MM.1S (cell line): Measurements from ENCODE around the gene VEGFB.

Source experiments
- DNase-seq: peaks from one replicate; pipeline ENCODE4 v3.0.0-alpha.2; 2015
- H2AFZ ChIP-seq: fragments of 300-600 bp; sonication (generic); 2 replicates; pipeline ENCODE4 v1.6.0; 2016; ENCODE audit warnings: antibody characterized with exemption, low read length
- H3F3A ChIP-seq: fragments of 300-600 bp; sonication (generic); 2 replicates; pipeline ENCODE4 v1.6.1; 2016; ENCODE audit warnings: mild to moderate bottlenecking, antibody characterized with exemption, low read length, moderate library complexity, mixed read lengths; ENCODE audit not compliant: insufficient read depth
- H3K27ac ChIP-seq: fragments of 300-600 bp; sonication (generic); 2 replicates; pipeline ENCODE4 v1.5.1; 2016; ENCODE audit warnings: mild to moderate bottlenecking, low read length
- H3K27me3 ChIP-seq: fragments of 300-600 bp; sonication (generic); replicated peaks from 2 replicates; pipeline ENCODE4 v1.6.0; 2016; ENCODE audit warnings: low read length; ENCODE audit not compliant: insufficient read depth
- H3K36me3 ChIP-seq: fragments of 300-600 bp; sonication (generic); replicated peaks from 2 replicates; pipeline ENCODE4 v1.6.1; 2016; ENCODE audit warnings: mild to moderate bottlenecking, low read length, mixed read lengths; ENCODE audit not compliant: insufficient read depth
- H3K4me1 ChIP-seq: fragments of 300-600 bp; sonication (generic); 2 replicates; pipeline ENCODE4 v1.6.1; 2016; ENCODE audit warnings: low read length, mixed read lengths
- H3K4me2 ChIP-seq: fragments of 300-600 bp; sonication (generic); 2 replicates; pipeline ENCODE4 v1.6.0; 2016; ENCODE audit warnings: low read depth, low read length
- H3K4me3 ChIP-seq: fragments of 300-600 bp; sonication (generic); 2 replicates; pipeline ENCODE4 v1.5.1; 2016; ENCODE audit warnings: low read length, mixed read lengths
- H3K79me2 ChIP-seq: fragments of 300-600 bp; sonication (generic); 2 replicates; pipeline ENCODE4 v1.6.1; 2016; ENCODE audit warnings: mixed run types, low read length, mixed read lengths
- H3K9ac ChIP-seq: fragments of 300-600 bp; sonication (generic); 2 replicates; pipeline ENCODE4 v1.6.1; 2016; ENCODE audit warnings: low read length, mixed read lengths
- H3K9me2 ChIP-seq: fragments of 300-600 bp; sonication (generic); replicated peaks from 2 replicates; pipeline ENCODE4 v1.6.1; 2016; ENCODE audit warnings: mild to moderate bottlenecking, low read length, mixed read lengths; ENCODE audit not compliant: insufficient read depth
- H3K9me3 ChIP-seq: fragments of 300-600 bp; sonication (generic); replicated peaks from 2 replicates; pipeline ENCODE4 v1.6.1; 2016; ENCODE audit warnings: mild to moderate bottlenecking, low read length, mixed read lengths; ENCODE audit not compliant: insufficient read depth
- H4K20me1 ChIP-seq: fragments of 300-600 bp; sonication (generic); 2 replicates; pipeline ENCODE4 v1.6.1; 2016; ENCODE audit warnings: mild to moderate bottlenecking, low read length, moderate library complexity, mixed read lengths; ENCODE audit not compliant: insufficient read depth
- CTCF ChIP-seq: fragments of 300-600 bp; sonication (generic); IDR thresholded peaks from 2 replicates; pipeline ENCODE4 v1.5.1; 2016; ENCODE audit warnings: antibody characterized with exemption, low read length, mixed read lengths
- EZH2 ChIP-seq: fragments of 300-600 bp; sonication (generic); optimal IDR thresholded peaks from 2 replicates; pipeline ENCODE3; 2017; ENCODE audit warnings: low read depth, mild to moderate bottlenecking, antibody characterized with exemption, low read length, mixed read lengths
- EZH2phosphoT487 ChIP-seq: fragments of 300-600 bp; sonication (generic); IDR thresholded peaks from 2 replicates; pipeline ENCODE4 v1.6.1; 2018; ENCODE audit warnings: antibody characterized with exemption, low read length

VEGFB gene

GRCh38 chr11:64287676-64288352 lies 53.4 kb downstream of the VEGFB start:
- peaks cover 12% of the 10 kb centered on the region for H3F3A ChIP-seq
- H3K9me2 ChIP-seq = no peaks in the 10 kb centered on the region
- no peaks in the 10 kb centered on the region for H4K20me1 ChIP-seq
- TF ChIP-seq CTCF (no peak), EZH2phosphoT487 (no peak), EZH2 (no peak)
- H3K4me2 ChIP-seq = no peak overlapping the region
- H3K79me2 ChIP-seq = peaks cover 19% of the 10 kb centered on the region
- no peak overlapping the region for H2AFZ ChIP-seq
- no peak overlapping the region for H3K27ac ChIP-seq
- no peaks in the 10 kb centered on the region for H3K36me3 ChIP-seq
- no peak overlapping the region for H3K4me3 ChIP-seq
- H3K27me3 ChIP-seq = peaks cover 21% of the 10 kb centered on the region
- peaks cover 10% of the 10 kb centered on the region for H3K4me1 ChIP-seq
- no peaks in the 10 kb centered on the region for H3K9me3 ChIP-seq
- no peak overlapping the region for H3K9ac ChIP-seq
- peak; percentile 3 for DNase-seq

GRCh38 chr11:64288353-64288750 lies 54.0 kb downstream of the VEGFB start:
- H3K79me2 ChIP-seq = peaks cover 14% of the 10 kb centered on the region

More at GRCh38 chr11:64288353-64288750, 54.0 kb downstream of the VEGFB start:
- no peaks in the 10 kb centered on the region for H3K9me3 ChIP-seq
- peaks cover 27% of the 10 kb centered on the region for H3K27me3 ChIP-seq
- peaks cover 5% of the 10 kb centered on the region for H3K4me1 ChIP-seq
- no peak overlapping the region for H3K9ac ChIP-seq
- peaks cover 12% of the 10 kb centered on the region for H3F3A ChIP-seq
- no peak overlapping the region for H2AFZ ChIP-seq
- H3K27ac ChIP-seq = no peak overlapping the region
- no peaks in the 10 kb centered on the region for H3K36me3 ChIP-seq
- H3K9me2 ChIP-seq = no peaks in the 10 kb centered on the region
- peak; percentile 1 for DNase-seq
- H3K4me2 ChIP-seq = no peak overlapping the region
- H3K4me3 ChIP-seq = no peak overlapping the region
- TF ChIP-seq EZH2 (no peak), CTCF (no peak), EZH2phosphoT487 (no peak)
- H4K20me1 ChIP-seq = no peaks in the 10 kb centered on the region
